ENCODE results near the gene HSPG2.
"Not testable (repeated sequence)": the region's sequence is repeated elsewhere in the genome, so short reads cannot be mapped to it uniquely, and the experiment has no call there.

The HSPG2 gene

DNA sequence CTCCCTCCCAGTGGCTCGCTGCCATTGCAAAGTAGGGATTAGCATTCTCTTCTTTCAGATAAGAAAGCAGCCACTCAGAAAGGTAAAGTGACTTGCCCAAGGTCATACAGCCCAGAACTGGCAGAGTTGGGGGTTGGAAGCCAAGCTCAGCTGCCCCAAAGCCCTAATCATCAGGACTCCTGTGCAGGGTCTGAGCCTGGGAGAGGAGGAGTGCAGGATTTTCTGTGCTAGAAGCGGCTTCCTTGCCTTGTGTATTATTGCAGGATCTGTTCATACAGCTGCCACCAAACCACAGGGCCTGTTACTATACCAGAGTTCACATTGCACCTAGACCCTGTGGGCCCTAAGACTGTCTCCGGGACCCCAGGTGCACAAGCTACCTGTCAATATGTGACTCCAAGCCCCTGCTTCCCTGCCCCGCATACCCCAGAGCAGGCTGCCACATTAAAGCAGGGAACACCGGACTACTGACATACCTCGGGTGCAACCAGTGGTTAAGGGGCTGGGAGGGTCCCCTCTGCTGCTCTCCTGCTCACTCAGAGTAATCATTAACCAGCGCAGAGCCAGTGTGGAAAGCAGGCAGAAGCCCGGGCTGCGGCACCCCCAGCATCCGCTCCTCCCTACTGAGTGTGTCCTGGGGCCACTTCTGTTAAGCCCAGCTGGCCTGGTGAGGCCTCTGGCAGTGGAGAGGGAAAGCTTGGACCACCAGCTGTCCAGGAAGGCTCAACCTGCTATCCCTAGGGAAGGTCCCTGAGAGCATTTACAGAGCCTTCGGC is 15.8 kb downstream of the HSPG2 start:
- Histone ChIP-seq H3K27me3 (ENCODE audit: insufficient read depth, low read length) (no peaks in the 10 kb centered on the region), H3F3A (ENCODE audit: insufficient read depth, low read length) (no peaks in the 10 kb centered on the region), H4K20me1 (ENCODE audit: insufficient read depth, low read length) (no peaks in the 10 kb centered on the region), H3K27ac (ENCODE audit: low read depth, low read length, poor library complexity, severe bottlenecking) (no peak overlapping the region), H3K4me1 (ENCODE audit: insufficient read depth, low read length, severe bottlenecking) (no peaks in the 10 kb centered on the region), H3K79me2 (ENCODE audit: insufficient read depth, low read length) (no peaks in the 10 kb centered on the region), H3K36me3 (ENCODE audit: insufficient read depth, low read length) (no peaks in the 10 kb centered on the region), H3K9me3 (ENCODE audit: low read length) (no peaks in the 10 kb centered on the region), H3K4me3 (ENCODE audit: low read depth, low read length, poor library complexity, severe bottlenecking) (no peak overlapping the region), H2AFZ (ENCODE audit: low read length) (no peak overlapping the region), H3K4me2 (ENCODE audit: low read length) (no peak overlapping the region), H3K9me2 (ENCODE audit: low read depth, low read length) (no peaks in the 10 kb centered on the region), H3K9ac (ENCODE audit: low read length) (no peak overlapping the region)
- no peak for TF ChIP-seq EZH2 (IDR thresholded peaks at IDR 0.05; ENCODE audit: borderline replicate concordance, low read length)
- TF ChIP-seq, protein P1, sequence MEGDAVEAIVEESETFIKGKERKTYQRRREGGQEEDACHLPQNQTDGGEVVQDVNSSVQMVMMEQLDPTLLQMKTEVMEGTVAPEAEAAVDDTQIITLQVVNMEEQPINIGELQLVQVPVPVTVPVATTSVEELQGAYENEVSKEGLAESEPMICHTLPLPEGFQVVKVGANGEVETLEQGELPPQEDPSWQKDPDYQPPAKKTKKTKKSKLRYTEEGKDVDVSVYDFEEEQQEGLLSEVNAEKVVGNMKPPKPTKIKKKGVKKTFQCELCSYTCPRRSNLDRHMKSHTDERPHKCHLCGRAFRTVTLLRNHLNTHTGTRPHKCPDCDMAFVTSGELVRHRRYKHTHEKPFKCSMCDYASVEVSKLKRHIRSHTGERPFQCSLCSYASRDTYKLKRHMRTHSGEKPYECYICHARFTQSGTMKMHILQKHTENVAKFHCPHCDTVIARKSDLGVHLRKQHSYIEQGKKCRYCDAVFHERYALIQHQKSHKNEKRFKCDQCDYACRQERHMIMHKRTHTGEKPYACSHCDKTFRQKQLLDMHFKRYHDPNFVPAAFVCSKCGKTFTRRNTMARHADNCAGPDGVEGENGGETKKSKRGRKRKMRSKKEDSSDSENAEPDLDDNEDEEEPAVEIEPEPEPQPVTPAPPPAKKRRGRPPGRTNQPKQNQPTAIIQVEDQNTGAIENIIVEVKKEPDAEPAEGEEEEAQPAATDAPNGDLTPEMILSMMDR (IDR thresholded peaks at IDR 0.05; ENCODE audit: low read length) = no peak

DNA sequence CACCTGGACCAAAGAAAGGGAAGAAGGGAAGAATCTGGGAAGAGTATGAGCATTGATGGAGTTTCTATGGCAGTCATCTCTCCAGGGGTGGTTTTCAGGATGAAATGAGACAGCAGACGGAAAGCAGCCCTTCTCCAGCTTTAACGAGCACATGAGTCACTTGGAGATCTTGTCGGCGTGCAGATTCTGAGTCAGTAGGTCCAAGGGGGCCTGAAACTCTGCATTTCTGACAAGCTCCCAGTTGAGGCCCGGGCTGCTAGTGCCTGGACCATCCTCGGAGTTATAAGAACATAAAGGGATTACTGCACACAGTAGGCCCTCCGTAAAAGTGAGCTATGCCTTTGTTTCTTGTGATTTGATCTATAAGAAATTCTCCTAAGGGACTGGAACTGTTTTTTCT is 17.6 kb downstream of the HSPG2 start:
- H3K9me2 ChIP-seq (ENCODE audit: low read depth, low read length) = no peaks in the 10 kb centered on the region
- H3K36me3 ChIP-seq (ENCODE audit: insufficient read depth, low read length) = no peaks in the 10 kb centered on the region
- no peaks in the 10 kb centered on the region for H3F3A ChIP-seq (ENCODE audit: insufficient read depth, low read length)
- H3K9ac ChIP-seq (ENCODE audit: low read length) = no peak overlapping the region
- H3K9me3 ChIP-seq (ENCODE audit: low read length) = no peaks in the 10 kb centered on the region
- H4K20me1 ChIP-seq (ENCODE audit: insufficient read depth, low read length) = no peaks in the 10 kb centered on the region
- H3K4me1 ChIP-seq (ENCODE audit: insufficient read depth, low read length, severe bottlenecking) = no peaks in the 10 kb centered on the region
- H2AFZ ChIP-seq (ENCODE audit: low read length) = no peak overlapping the region
- H3K27ac ChIP-seq (ENCODE audit: low read depth, low read length, poor library complexity, severe bottlenecking) = no peak overlapping the region
- H3K4me3 ChIP-seq (ENCODE audit: low read depth, low read length, poor library complexity, severe bottlenecking) = no peak overlapping the region
- TF ChIP-seq EZH2 (IDR thresholded peaks at IDR 0.05; ENCODE audit: borderline replicate concordance, low read length) = no peak
- H3K79me2 ChIP-seq (ENCODE audit: insufficient read depth, low read length) = no peaks in the 10 kb centered on the region
- H3K27me3 ChIP-seq (ENCODE audit: insufficient read depth, low read length) = no peaks in the 10 kb centered on the region
- H3K4me2 ChIP-seq (ENCODE audit: low read length) = no peak overlapping the region

DNA sequence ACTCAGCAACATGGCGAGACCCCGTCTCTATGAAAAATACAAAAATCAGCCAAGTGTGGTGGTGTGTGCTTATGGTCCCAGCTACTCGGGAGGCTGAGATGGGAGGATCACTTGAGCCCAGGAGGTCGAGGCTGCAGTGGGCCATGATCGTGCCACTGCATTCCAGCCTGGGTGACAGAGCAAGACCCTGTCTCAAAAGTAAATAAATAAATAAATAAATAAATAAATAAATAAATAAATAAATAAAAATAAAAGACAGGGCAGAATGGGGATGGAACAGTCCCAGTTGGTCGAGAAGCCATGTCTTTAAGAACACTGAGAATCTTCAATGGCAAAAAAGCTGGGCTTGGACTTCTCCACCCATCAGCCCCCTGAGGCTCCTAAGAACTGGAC is 19.9 kb downstream of the HSPG2 start:
- not testable (repeated sequence) for H3K4me2 ChIP-seq (ENCODE audit: low read length); H3K36me3 ChIP-seq (ENCODE audit: insufficient read depth, low read length); H3F3A ChIP-seq (ENCODE audit: insufficient read depth, low read length); H3K9ac ChIP-seq (ENCODE audit: low read length); H3K27me3 ChIP-seq (ENCODE audit: insufficient read depth, low read length); H3K9me2 ChIP-seq (ENCODE audit: low read depth, low read length); H2AFZ ChIP-seq (ENCODE audit: low read length); H4K20me1 ChIP-seq (ENCODE audit: insufficient read depth, low read length); H3K4me3 ChIP-seq (ENCODE audit: low read depth, low read length, poor library complexity, severe bottlenecking); H3K27ac ChIP-seq (ENCODE audit: low read depth, low read length, poor library complexity, severe bottlenecking); H3K79me2 ChIP-seq (ENCODE audit: insufficient read depth, low read length); H3K9me3 ChIP-seq (ENCODE audit: low read length); H3K4me1 ChIP-seq (ENCODE audit: insufficient read depth, low read length, severe bottlenecking)

DNA sequence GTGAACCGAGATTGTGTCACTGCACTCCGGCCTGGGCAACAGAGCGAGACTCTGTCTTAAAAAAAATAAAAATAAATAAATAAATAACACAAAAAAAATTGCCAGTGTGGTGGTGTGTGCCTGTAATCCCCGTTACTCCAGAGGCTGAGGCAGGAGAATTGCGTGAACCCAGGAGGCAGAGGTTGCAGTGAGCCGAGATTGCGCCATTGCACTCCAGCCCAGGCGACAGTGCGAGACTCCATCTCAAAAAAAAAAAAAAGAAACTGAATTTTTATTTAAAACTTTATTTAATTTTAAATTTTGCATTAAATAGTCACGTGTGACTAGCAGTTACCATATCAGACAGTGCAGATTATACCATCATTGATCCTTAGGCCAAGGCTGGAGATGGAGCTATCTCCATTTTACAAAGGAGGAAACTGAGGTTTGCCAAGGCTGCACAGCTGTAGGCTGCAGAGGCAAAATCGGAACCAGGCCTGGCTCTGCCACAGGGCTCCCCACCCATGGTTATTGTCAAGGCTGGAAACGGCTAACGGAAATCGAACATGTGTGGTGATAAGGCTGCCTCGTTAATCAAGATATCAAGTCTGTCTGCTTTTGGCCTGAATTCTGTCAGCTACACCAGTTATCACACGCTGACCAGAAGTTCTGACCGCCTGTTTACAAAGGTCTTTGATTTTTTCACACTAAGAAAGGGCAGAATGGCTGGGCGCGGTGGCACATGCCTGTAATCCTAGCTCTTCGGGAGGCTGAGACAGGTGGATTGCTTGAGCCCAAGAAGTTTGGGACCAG is 20.5 kb downstream of the HSPG2 start:
- no peaks in the 10 kb centered on the region for H3K79me2 ChIP-seq (ENCODE audit: insufficient read depth, low read length)
- no peaks in the 10 kb centered on the region for H3K9me2 ChIP-seq (ENCODE audit: low read depth, low read length)
- no peak overlapping the region for H2AFZ ChIP-seq (ENCODE audit: low read length)
- no peaks in the 10 kb centered on the region for H3K4me1 ChIP-seq (ENCODE audit: insufficient read depth, low read length, severe bottlenecking)
- no peak overlapping the region for H3K4me3 ChIP-seq (ENCODE audit: low read depth, low read length, poor library complexity, severe bottlenecking)
- no peak overlapping the region for H3K4me2 ChIP-seq (ENCODE audit: low read length)
- no peaks in the 10 kb centered on the region for H3K36me3 ChIP-seq (ENCODE audit: insufficient read depth, low read length)
- H3K27ac ChIP-seq (ENCODE audit: low read depth, low read length, poor library complexity, severe bottlenecking) = no peak overlapping the region
- H3K9ac ChIP-seq (ENCODE audit: low read length) = no peak overlapping the region
- TF ChIP-seq, protein P1 (IDR thresholded peaks at IDR 0.05; ENCODE audit: low read length) = no peak
- no peak for TF ChIP-seq EZH2 (IDR thresholded peaks at IDR 0.05; ENCODE audit: borderline replicate concordance, low read length)
- no peaks in the 10 kb centered on the region for H4K20me1 ChIP-seq (ENCODE audit: insufficient read depth, low read length)
- H3F3A ChIP-seq (ENCODE audit: insufficient read depth, low read length) = no peaks in the 10 kb centered on the region
- H3K9me3 ChIP-seq (ENCODE audit: low read length) = no peaks in the 10 kb centered on the region
- H3K27me3 ChIP-seq (ENCODE audit: insufficient read depth, low read length) = no peaks in the 10 kb centered on the region; the same call in 1 of the 2 replicates

Data from OCI-LY1 (cell line).